Neural cell (in vitro differentiated cells): Measurements from ENCODE around the gene GPHB5. TPM values are rescaled to one million over a fixed set of nuclear protein-coding genes. Genes with fewer than 3 reads are reported as not detected.

ENCODE experiments used
- H2AFZ ChIP-seq: fragments of 200-600, 300-800 bp; sonication (generic), shearing (Covaris generic); 2 replicates; pipeline ENCODE4 v1.6.0; 2014; ENCODE audit warnings: low read depth, mild to moderate bottlenecking, antibody characterized with exemption, low read length, moderate library complexity
- H3F3A ChIP-seq: fragments of 200-600 bp; shearing (Covaris generic); 2 replicates; pipeline ENCODE4 v1.6.1; 2016; ENCODE audit warnings: mild to moderate bottlenecking, moderate library complexity, mixed read lengths, antibody characterized with exemption, low read length; ENCODE audit not compliant: insufficient read depth, poor library complexity, severe bottlenecking
- H3K27ac ChIP-seq: fragments of 200-600, 300-800 bp; sonication (generic), shearing (Covaris generic); 2 replicates; pipeline ENCODE4 v1.5.1; 2014; ENCODE audit warnings: mild to moderate bottlenecking, low read length, moderate library complexity
- H3K27me3 ChIP-seq: fragments of 300-800, 200-600 bp; sonication (generic), shearing (Covaris generic); 2 replicates; pipeline ENCODE4 v1.6.0; 2014; ENCODE audit warnings: mild to moderate bottlenecking, low read depth, low read length, moderate library complexity; ENCODE audit not compliant: insufficient read depth
- H3K36me3 ChIP-seq: fragments of 300-800, 200-600 bp; sonication (generic), shearing (Covaris generic); 2 replicates; pipeline ENCODE4 v1.5.1; 2014; ENCODE audit warnings: mild to moderate bottlenecking, antibody characterized with exemption, low read length, moderate library complexity; ENCODE audit not compliant: insufficient read depth
- H3K4me2 ChIP-seq: fragments of 300-800, 200-600 bp; sonication (generic), shearing (Covaris generic); 2 replicates; pipeline ENCODE4 v1.6.0; 2014; ENCODE audit warnings: mild to moderate bottlenecking, low read length
- H3K4me3 ChIP-seq: fragments of 300-800, 200-600 bp; sonication (generic), shearing (Covaris generic); 2 replicates; pipeline ENCODE4 v1.5.1; 2014; ENCODE audit warnings: mild to moderate bottlenecking, low read length, moderate library complexity
- H3K79me2 ChIP-seq: fragments of 200-600 bp; shearing (Covaris generic); replicated peaks from 2 replicates; pipeline ENCODE4 v1.6.0; 2014; ENCODE audit warnings: mild to moderate bottlenecking, low read length, moderate library complexity; ENCODE audit not compliant: insufficient read depth
- H3K9ac ChIP-seq: fragments of 300-800, 200-600 bp; sonication (generic), shearing (Covaris generic); 2 replicates; pipeline ENCODE4 v1.6.1; 2016; ENCODE audit warnings: mild to moderate bottlenecking, low read length, mixed read lengths
- H3K9me2 ChIP-seq: fragments of 200-600 bp; shearing (Covaris generic); 2 replicates; pipeline ENCODE4 v1.6.1; 2016; ENCODE audit warnings: mild to moderate bottlenecking, low read length, mixed read lengths; ENCODE audit not compliant: insufficient read depth
- H3K9me3 ChIP-seq: fragments of 200-600, 300-800 bp; sonication (generic), shearing (Covaris generic); 2 replicates; pipeline ENCODE4 v1.6.1; 2016; ENCODE audit warnings: mild to moderate bottlenecking, mixed run types, low read length, moderate library complexity, mixed read lengths
- H4K20me1 ChIP-seq: fragments of 200-600 bp; shearing (Covaris generic); 2 replicates; pipeline ENCODE4 v1.6.1; 2016; ENCODE audit warnings: mild to moderate bottlenecking, mixed run types; ENCODE audit not compliant: insufficient read depth
- EP300 ChIP-seq: fragments of 450-650 bp; conservative IDR thresholded peaks from 2 replicates; pipeline ENCODE4 v1.6.1; 2014; ENCODE audit warnings: antibody characterized with exemption, mild to moderate bottlenecking, moderate library complexity; ENCODE audit not compliant: poor library complexity, severe bottlenecking
- EZH2 ChIP-seq: fragments of 200-600, 300-800 bp; shearing (Covaris generic), sonication (generic); IDR thresholded peaks from 2 replicates; pipeline ENCODE4 v1.6.1; 2014; ENCODE audit warnings: antibody characterized with exemption, low read length, borderline replicate concordance, mild to moderate bottlenecking; ENCODE audit not compliant: insufficient read depth, poor library complexity, severe bottlenecking
- MXI1 ChIP-seq: fragments of 450-650 bp; conservative IDR thresholded peaks from 2 replicates; pipeline ENCODE4 v1.6.1; 2014; ENCODE audit warnings: antibody characterized with exemption, mild to moderate bottlenecking; ENCODE audit not compliant: poor library complexity, severe bottlenecking
- POLR2AphosphoS5 ChIP-seq: IDR thresholded peaks from 2 replicates; pipeline ENCODE4 v1.6.1; 2012
- RAD21 ChIP-seq: fragments of 450-650 bp; conservative IDR thresholded peaks from 2 replicates; pipeline ENCODE4 v1.6.1; 2014; ENCODE audit warnings: antibody characterized with exemption, mild to moderate bottlenecking, moderate library complexity
- SMC3 ChIP-seq: fragments of 450-650 bp; conservative IDR thresholded peaks from 2 replicates; pipeline ENCODE4 v1.6.1; 2014; ENCODE audit warnings: antibody characterized with exemption, mild to moderate bottlenecking, moderate library complexity; ENCODE audit not compliant: poor library complexity
- TAF1 ChIP-seq: IDR thresholded peaks from 2 replicates; pipeline ENCODE4 v1.6.1; 2012; ENCODE audit warnings: low read depth
- polyA plus RNA-seq: library from polyadenylated mRNA; depleted of rRNA; stranded (reverse); fragments of >200 nt; gene quantifications from 2 replicates; pipeline ENCODE4 v1.2.3, GENCODE V29; 2014
- TF ChIP-seq, protein P1 (sequence below): fragments of 450-650 bp; IDR thresholded peaks from 2 replicates; pipeline ENCODE4 v1.5.1; 2014; ENCODE audit warnings: antibody characterized with exemption, mild to moderate bottlenecking, moderate library complexity; ENCODE audit not compliant: poor library complexity, severe bottlenecking
- TF ChIP-seq, protein P2 (sequence below): IDR thresholded peaks from 2 replicates; pipeline ENCODE4 v1.6.1; 2012; ENCODE audit warnings: borderline replicate concordance

The GPHB5 gene
- polyA plus RNA-seq, 1 donor from 2014 or later = not detected

DNA sequence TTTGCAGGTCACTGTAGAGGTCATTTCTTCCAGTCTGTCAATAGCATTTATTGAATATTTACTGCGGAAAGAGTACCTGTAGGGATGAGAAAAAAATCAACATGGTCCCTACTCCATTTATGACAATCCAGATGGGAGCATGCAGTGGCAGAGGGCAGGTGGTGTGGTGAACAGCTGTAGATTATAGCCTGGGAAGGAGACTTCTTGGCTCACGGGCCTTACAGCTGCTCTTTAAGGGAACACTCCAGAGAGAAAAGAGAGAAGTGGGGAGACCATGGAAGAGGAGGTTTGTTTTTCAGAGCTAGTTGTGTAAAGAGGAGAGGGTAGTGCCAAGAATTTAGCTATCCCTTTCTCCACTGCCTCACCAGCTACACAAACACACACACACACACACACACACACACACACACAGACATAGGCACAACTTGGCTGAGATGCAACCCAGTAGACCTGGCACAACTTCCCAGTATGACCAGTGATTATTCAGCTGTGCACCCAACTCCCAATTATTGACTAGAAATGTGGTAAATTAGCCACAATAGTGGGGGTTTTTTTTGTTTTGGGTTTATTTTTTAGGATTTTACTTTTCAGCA, 41.0 kb downstream of the GPHB5 start:
- H3K4me3 ChIP-seq = no peak overlapping the region
- no peak overlapping the region for H3K4me2 ChIP-seq
- no peak overlapping the region for H3K27ac ChIP-seq
- no peak overlapping the region for H2AFZ ChIP-seq
- H3K9ac ChIP-seq = no peak overlapping the region
- no peaks in the 10 kb centered on the region for H3K36me3 ChIP-seq
- TF ChIP-seq MXI1 (no peak), POLR2AphosphoS5 (no peak), EZH2 (no peak), RAD21 (no peak), SMC3 (no peak), EP300 (no peak), TAF1 (no peak)
- TF ChIP-seq, protein P1, sequence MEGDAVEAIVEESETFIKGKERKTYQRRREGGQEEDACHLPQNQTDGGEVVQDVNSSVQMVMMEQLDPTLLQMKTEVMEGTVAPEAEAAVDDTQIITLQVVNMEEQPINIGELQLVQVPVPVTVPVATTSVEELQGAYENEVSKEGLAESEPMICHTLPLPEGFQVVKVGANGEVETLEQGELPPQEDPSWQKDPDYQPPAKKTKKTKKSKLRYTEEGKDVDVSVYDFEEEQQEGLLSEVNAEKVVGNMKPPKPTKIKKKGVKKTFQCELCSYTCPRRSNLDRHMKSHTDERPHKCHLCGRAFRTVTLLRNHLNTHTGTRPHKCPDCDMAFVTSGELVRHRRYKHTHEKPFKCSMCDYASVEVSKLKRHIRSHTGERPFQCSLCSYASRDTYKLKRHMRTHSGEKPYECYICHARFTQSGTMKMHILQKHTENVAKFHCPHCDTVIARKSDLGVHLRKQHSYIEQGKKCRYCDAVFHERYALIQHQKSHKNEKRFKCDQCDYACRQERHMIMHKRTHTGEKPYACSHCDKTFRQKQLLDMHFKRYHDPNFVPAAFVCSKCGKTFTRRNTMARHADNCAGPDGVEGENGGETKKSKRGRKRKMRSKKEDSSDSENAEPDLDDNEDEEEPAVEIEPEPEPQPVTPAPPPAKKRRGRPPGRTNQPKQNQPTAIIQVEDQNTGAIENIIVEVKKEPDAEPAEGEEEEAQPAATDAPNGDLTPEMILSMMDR = no peak
- TF ChIP-seq, protein P2, sequence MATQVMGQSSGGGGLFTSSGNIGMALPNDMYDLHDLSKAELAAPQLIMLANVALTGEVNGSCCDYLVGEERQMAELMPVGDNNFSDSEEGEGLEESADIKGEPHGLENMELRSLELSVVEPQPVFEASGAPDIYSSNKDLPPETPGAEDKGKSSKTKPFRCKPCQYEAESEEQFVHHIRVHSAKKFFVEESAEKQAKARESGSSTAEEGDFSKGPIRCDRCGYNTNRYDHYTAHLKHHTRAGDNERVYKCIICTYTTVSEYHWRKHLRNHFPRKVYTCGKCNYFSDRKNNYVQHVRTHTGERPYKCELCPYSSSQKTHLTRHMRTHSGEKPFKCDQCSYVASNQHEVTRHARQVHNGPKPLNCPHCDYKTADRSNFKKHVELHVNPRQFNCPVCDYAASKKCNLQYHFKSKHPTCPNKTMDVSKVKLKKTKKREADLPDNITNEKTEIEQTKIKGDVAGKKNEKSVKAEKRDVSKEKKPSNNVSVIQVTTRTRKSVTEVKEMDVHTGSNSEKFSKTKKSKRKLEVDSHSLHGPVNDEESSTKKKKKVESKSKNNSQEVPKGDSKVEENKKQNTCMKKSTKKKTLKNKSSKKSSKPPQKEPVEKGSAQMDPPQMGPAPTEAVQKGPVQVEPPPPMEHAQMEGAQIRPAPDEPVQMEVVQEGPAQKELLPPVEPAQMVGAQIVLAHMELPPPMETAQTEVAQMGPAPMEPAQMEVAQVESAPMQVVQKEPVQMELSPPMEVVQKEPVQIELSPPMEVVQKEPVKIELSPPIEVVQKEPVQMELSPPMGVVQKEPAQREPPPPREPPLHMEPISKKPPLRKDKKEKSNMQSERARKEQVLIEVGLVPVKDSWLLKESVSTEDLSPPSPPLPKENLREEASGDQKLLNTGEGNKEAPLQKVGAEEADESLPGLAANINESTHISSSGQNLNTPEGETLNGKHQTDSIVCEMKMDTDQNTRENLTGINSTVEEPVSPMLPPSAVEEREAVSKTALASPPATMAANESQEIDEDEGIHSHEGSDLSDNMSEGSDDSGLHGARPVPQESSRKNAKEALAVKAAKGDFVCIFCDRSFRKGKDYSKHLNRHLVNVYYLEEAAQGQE = no peak
- no peaks in the 10 kb centered on the region for H3F3A ChIP-seq
- H4K20me1 ChIP-seq = no peaks in the 10 kb centered on the region
- H3K9me3 ChIP-seq = no peaks in the 10 kb centered on the region
- H3K9me2 ChIP-seq = no peaks in the 10 kb centered on the region
- no peaks in the 10 kb centered on the region for H3K79me2 ChIP-seq
- no peaks in the 10 kb centered on the region for H3K27me3 ChIP-seq

DNA sequence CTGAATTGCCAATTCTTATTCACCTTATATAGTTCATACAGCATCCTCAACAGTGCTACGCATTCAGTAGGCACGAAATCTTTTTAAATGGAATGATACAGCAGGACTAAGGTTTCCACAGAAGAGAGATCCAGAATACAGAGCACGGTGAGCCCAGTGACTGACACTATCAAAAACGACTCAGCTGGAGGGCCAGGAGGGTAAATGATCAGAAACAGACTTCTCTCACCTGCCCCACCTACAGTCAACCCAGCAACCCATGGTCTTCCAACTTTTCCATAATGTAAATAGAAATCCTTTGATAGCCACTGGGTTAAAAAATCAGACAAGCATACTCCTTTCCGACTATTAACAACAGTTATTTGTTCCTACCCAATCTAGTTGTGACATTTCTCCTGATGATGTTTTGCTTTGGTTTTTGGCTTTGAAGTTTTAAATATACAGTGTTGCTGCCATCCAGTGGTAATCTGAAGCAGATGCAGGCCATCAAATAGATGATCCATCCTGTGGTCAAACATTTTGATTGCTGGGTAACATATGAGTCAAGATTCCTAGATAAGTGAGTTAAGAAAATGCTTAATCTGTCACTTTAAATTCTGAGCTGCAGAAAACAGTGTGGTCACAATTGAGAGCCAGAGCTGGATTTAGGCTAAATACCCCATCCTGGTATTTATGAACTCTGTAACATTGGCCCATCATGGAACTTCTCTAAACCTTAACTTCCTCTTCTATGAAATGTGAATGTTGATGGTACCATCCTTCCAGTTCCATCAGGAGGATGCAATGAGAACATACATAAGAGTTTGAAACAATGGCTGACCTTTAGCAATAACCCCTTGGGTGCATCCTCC, 42.0 kb downstream of the GPHB5 start:
- Histone ChIP-seq H3K9me3 (no peaks in the 10 kb centered on the region), H4K20me1 (no peaks in the 10 kb centered on the region), H3K27me3 (no peaks in the 10 kb centered on the region), H3K4me3 (no peak overlapping the region), H2AFZ (no peak overlapping the region), H3K9ac (no peak overlapping the region), H3K79me2 (no peaks in the 10 kb centered on the region), H3K9me2 (no peaks in the 10 kb centered on the region), H3K36me3 (no peaks in the 10 kb centered on the region), H3K4me2 (no peak overlapping the region), H3K27ac (no peak overlapping the region), H3F3A (no peaks in the 10 kb centered on the region)
- TF ChIP-seq, protein P1 = peak; percentile 96
- TF ChIP-seq RAD21 (peak; percentile 95), SMC3 (peak; percentile 97), POLR2AphosphoS5 (no peak)
